ENCODE results near the gene CPB2. TPM values are rescaled to one million over a fixed set of nuclear protein-coding genes. Genes with fewer than 3 reads are reported as not detected.

CPB2 gene
- total and polyA plus RNA-seq, 2 of the 8 experiments (the other 6 are each of a cell fraction or from before 2014, with no cell fraction given): not detected

GRCh38 chr13:46051968-46052318 is 52.9 kb downstream of the CPB2 start (continued):
- no peak for TF ChIP-seq CHD7 (IDR thresholded peaks at IDR 0.05; ENCODE audit: insufficient replicate concordance, low read length)
- TF ChIP-seq POLR2AphosphoS5 (IDR thresholded peaks at IDR 0.05; ENCODE audit: low read depth, low read length): no peak
- TF ChIP-seq RFX5 (IDR thresholded peaks at IDR 0.05; ENCODE audit: borderline replicate concordance, low read depth, low read length): no peak
- no peak for TF ChIP-seq SP4 (IDR thresholded peaks at IDR 0.05; ENCODE audit: low read length)
- no peak for TF ChIP-seq SUZ12 (IDR thresholded peaks at IDR 0.05; ENCODE audit: low read length)

Measured in H1 (cell line).